ENCODE data around the gene GABARAP.
A peak's percentile ranks its signal among the peaks of the same experiment; 100 is the strongest.
"Not testable (repeated sequence)": the region's sequence is repeated elsewhere in the genome, so short reads cannot be mapped to it uniquely, and the experiment has no call there.

Gene GABARAP

DNA sequence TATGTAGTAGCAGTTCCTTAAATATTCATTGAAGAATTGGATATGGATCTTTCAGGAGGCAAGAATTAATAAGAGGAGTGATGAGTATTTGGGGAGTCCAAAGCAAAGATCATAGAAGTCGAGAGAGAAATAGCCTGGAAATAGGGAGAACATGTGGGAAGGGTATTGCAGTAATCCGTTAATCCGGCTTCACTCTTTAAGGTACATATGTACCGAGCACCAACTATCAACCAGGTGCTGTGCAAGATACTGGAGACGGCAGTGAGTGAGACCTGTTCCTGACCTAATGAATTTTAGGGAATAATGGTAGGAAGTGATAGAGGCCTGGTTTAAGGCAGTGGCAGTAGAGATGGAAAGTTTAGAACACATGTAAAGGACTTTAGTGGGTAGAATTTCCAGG lies 10.8 kb upstream of the GABARAP start:
- Histone ChIP-seq H3K4me1 (peaks cover 16% of the 10 kb centered on the region), H3K4me3 (peak overlapping the region; percentile 99), H3K36me3 (replicated peaks) (peaks cover 35% of the 10 kb centered on the region), H3K9me3 (no peaks in the 10 kb centered on the region), H3K27me3 (ENCODE audit: low read depth) (no peaks in the 10 kb centered on the region)
- DNase-seq (ENCODE audit: low spot score in 2 of 2): no peak
- in situ Hi-C loops (cut with MboI; ENCODE audit: low sequenced_read_pairs): no loop called here

GRCh38 chr17:7252176-7253043 lies 10.2 kb upstream of the GABARAP start, which contains the start of gene ELP5:
ELP5 (plus strand) TSS chr17:7252215; CDS start chr17:7252551, 336 bp downstream.
- Histone ChIP-seq H3K4me3 (peak within 1 kb of the TSS; percentile 99), H3K36me3 (replicated peaks) (peaks cover 28% of the 10 kb centered on the region), H3K27me3 (ENCODE audit: low read depth) (no peaks in the 10 kb centered on the region), H3K4me1 (peaks cover 16% of the 10 kb centered on the region), H3K9me3 (no peaks in the 10 kb centered on the region)
- in situ Hi-C loops (cut with MboI; ENCODE audit: low sequenced_read_pairs): no loop called here
- DNase-seq (ENCODE audit: low spot score in 2 of 2): peak; percentile 89 to 96

DNA sequence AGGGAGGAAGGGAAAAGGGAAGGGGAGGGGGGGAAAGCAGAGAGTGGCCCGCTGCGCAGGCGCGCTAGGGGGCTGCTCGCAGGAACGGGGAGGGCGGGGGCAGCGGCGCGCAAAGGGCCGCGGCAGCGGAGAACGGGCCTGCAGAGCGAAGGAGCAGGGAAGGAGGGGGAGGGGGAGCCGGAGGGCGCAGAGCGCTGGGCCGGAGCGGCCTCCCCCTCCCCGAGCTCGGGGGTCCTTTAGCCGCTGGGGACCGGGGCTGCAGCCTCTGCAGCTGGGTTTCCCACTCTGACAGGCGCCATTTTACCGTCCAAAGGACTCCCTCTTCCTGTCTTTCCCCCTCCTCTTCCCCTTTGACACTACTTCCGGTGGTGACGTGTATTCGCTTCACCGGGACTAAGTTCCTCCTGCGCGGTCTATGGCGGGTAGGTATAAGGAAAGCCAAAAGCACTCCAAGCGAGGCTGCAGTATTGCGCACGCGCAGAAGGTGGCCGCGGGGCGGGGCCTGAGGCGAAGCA lies 9.5 kb upstream of the GABARAP start, which contains the start of gene CTDNEP1:
Gene CTDNEP1, minus strand, starts transcription at position 74 of the 515 bp plus-strand sequence. CDS start 438 bp downstream, outside the sequence.
- peaks cover 27% of the 10 kb centered on the region for H3K36me3 ChIP-seq (replicated peaks)

GRCh38 chr17:7250695-7251627 lies 8.7 kb upstream of the GABARAP start:
- peaks cover 27% of the 10 kb centered on the region for H3K36me3 ChIP-seq (replicated peaks)
- in situ Hi-C loops (cut with MboI; ENCODE audit: low sequenced_read_pairs): no loop called here
- peak overlapping the region; percentile 99 for H3K4me3 ChIP-seq
- no peaks in the 10 kb centered on the region for H3K27me3 ChIP-seq (ENCODE audit: low read depth)
- H3K9me3 ChIP-seq: no peaks in the 10 kb centered on the region
- no peak for DNase-seq (ENCODE audit: low spot score in 2 of 2)
- H3K4me1 ChIP-seq: peaks cover 16% of the 10 kb centered on the region

More for the DNA sequence above, 9.5 kb upstream of the GABARAP start, which contains the start of gene CTDNEP1:
- DNase-seq (ENCODE audit: low spot score in 2 of 2): peak; percentile 97 to 99
- no peaks in the 10 kb centered on the region for H3K9me3 ChIP-seq
- peaks cover 16% of the 10 kb centered on the region for H3K4me1 ChIP-seq
- in situ Hi-C loops (cut with MboI; ENCODE audit: low sequenced_read_pairs): no loop called here
- H3K4me3 ChIP-seq: peak within 1 kb of the TSS; percentile 99
- no peaks in the 10 kb centered on the region for H3K27me3 ChIP-seq (ENCODE audit: low read depth)

DNA sequence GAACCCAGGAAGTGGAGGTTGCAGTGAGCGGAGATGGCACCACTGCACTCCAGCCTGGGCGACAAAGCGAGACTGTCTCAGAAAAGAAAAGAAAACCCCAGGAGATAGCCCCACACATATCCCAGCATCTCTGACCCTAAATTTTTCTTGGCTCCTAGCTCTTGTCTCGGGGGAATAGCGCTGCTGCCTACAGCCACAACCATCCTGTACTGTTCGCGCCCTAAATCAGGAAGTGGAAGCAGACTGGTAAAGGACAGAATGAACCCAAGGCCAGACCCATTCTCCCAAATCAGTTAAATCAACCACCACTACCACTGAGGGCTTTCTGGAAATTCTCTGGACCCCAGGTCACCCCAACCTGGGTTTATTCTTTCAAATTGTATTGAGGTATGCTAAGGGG lies 7.6 kb upstream of the GABARAP start:
- Histone ChIP-seq H3K4me1 (peaks cover 16% of the 10 kb centered on the region), H3K36me3 (replicated peaks) (peaks cover 34% of the 10 kb centered on the region), H3K9me3 (no peaks in the 10 kb centered on the region), H3K27me3 (ENCODE audit: low read depth) (no peaks in the 10 kb centered on the region), H3K4me3 (peak overlapping the region; percentile 99)
- in situ Hi-C loops (cut with MboI; ENCODE audit: low sequenced_read_pairs): loop anchor here (10.0 to 25.0 kb wide), 2 partner anchors 235 to 912 kb away; partner anchors contain the start of genes PER1, POLR2A, SLC35G6 and VAMP2
- no peak for DNase-seq (ENCODE audit: low spot score in 2 of 2)

- Histone ChIP-seq H3K4me3 (no peak overlapping the region; the same call in 1 of the 2 replicates), H3K36me3 (replicated peaks) (peaks cover 35% of the 10 kb centered on the region), H3K4me1 (peaks cover 16% of the 10 kb centered on the region), H3K27me3 (ENCODE audit: low read depth) (no peaks in the 10 kb centered on the region), H3K9me3 (no peaks in the 10 kb centered on the region)
- no peak for DNase-seq (ENCODE audit: low spot score in 2 of 2)
- in situ Hi-C loops (cut with MboI; ENCODE audit: low sequenced_read_pairs): loop anchor here (10.0 to 25.0 kb wide), 2 partner anchors 236 to 913 kb away; partner anchors contain the start of genes PER1, POLR2A, SLC35G6 and VAMP2
Observed at GRCh38 chr17:7249214-7249613, 7.0 kb upstream of the GABARAP start.

GRCh38 chr17:7248796-7249195 lies 6.5 kb upstream of the GABARAP start:
- no peak for DNase-seq (ENCODE audit: low spot score in 2 of 2)
- in situ Hi-C loops (cut with MboI; ENCODE audit: low sequenced_read_pairs): loop anchor here (10.0 to 25.0 kb wide), 2 partner anchors 236 to 914 kb away; partner anchors contain the start of genes PER1, POLR2A, SLC35G6 and VAMP2
- H3K4me1 ChIP-seq: peaks cover 16% of the 10 kb centered on the region
- no peak overlapping the region for H3K4me3 ChIP-seq
- H3K36me3 ChIP-seq (replicated peaks): peaks cover 36% of the 10 kb centered on the region
- no peaks in the 10 kb centered on the region for H3K27me3 ChIP-seq (ENCODE audit: low read depth)
- no peaks in the 10 kb centered on the region for H3K9me3 ChIP-seq

DNA sequence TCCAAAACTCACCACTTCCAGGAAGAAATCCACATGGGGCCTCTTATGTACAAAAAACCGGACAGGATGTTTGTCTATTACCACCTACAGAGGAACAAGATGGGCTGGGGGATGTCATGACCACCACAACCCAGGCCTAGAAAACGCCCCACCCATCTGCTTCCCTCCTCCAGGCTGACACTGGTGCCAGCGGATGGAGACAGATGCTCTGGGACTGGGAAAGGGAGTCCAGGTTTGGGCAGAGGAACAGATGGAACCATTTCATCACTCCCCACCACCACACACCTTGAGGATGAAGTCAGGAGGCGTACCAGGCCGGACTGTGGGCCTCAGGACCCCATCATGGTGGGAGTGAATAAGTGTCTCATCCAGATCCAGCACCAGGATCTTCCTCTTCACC lies 4.5 kb upstream of the GABARAP start:
- Histone ChIP-seq H3K27me3 (ENCODE audit: low read depth) (no peaks in the 10 kb centered on the region), H3K36me3 (replicated peaks) (peaks cover 39% of the 10 kb centered on the region), H3K4me3 (no peak overlapping the region), H3K4me1 (peaks cover 12% of the 10 kb centered on the region), H3K9me3 (no peaks in the 10 kb centered on the region)
- in situ Hi-C loops (cut with MboI; ENCODE audit: low sequenced_read_pairs): loop anchor here (10.0 to 25.0 kb wide), 2 partner anchors 238 to 916 kb away; partner anchors contain the start of genes PER1, POLR2A, SLC35G6 and VAMP2
- no peak for DNase-seq (ENCODE audit: low spot score in 2 of 2)

DNA sequence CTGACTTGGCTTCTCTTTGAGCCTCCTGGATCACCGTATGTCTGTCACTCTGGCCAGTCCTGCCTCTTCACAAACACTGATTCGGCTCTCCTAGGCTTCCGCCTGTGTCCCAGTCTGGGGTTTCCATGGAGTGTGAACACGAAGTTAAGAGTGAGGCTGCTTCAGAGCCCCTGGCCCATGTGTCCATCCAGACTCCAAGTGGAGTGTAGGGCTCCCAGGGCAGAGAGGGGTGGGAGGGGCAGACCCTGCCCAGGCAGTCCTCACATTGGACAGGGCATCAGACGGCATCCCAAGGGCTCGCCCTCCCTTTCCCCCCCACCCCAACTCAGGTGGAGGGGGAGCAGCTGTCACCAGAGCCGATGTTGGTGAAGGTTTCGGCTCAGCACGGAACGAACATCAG lies 1.6 kb upstream of the GABARAP start:
- in situ Hi-C loops (cut with MboI; ENCODE audit: low sequenced_read_pairs): loop anchor here (10.0 to 25.0 kb wide), 2 partner anchors 241 to 918 kb away; partner anchors contain the start of genes PER1, POLR2A, SLC35G6 and VAMP2
- not testable (repeated sequence) for DNase-seq (ENCODE audit: low spot score in 2 of 2); H3K9me3 ChIP-seq; H3K4me3 ChIP-seq; H3K27me3 ChIP-seq (ENCODE audit: low read depth)
- Histone ChIP-seq H3K36me3 (replicated peaks) (peaks cover 59% of the 10 kb centered on the region), H3K4me1 (peaks cover 14% of the 10 kb centered on the region)

- DNase-seq (ENCODE audit: low spot score in 2 of 2): no peak
- in situ Hi-C loops (cut with MboI; ENCODE audit: low sequenced_read_pairs): loop anchor here (10.0 to 25.0 kb wide), 2 partner anchors 241 to 919 kb away; partner anchors contain the start of genes PER1, POLR2A, SLC35G6 and VAMP2
- H3K4me1 ChIP-seq: peaks cover 14% of the 10 kb centered on the region
- no peaks in the 10 kb centered on the region; the same call in 1 of the 2 replicates for H3K9me3 ChIP-seq
- H3K27me3 ChIP-seq (ENCODE audit: low read depth): no peaks in the 10 kb centered on the region
- peaks cover 56% of the 10 kb centered on the region for H3K36me3 ChIP-seq (replicated peaks)
- peak overlapping the region; percentile 71 for H3K4me3 ChIP-seq
Observed at GRCh38 chr17:7243453-7243729, 1.1 kb upstream of the GABARAP start.

GRCh38 chr17:7242717-7243452 lies 636 bp upstream of the GABARAP start:
- in situ Hi-C loops (cut with MboI; ENCODE audit: low sequenced_read_pairs): loop anchor here (10.0 to 25.0 kb wide), 2 partner anchors 242 to 919 kb away; partner anchors contain the start of genes PER1, POLR2A, SLC35G6 and VAMP2
- peak; percentile 83 to 97 for DNase-seq (ENCODE audit: low spot score in 2 of 2)
- Histone ChIP-seq H3K4me3 (peak overlapping the region; percentile 71), H3K27me3 (ENCODE audit: low read depth) (no peaks in the 10 kb centered on the region), H3K36me3 (replicated peaks) (peaks cover 56% of the 10 kb centered on the region), H3K4me1 (peaks cover 14% of the 10 kb centered on the region), H3K9me3 (no peaks in the 10 kb centered on the region; the same call in 1 of the 2 replicates)

DNA sequence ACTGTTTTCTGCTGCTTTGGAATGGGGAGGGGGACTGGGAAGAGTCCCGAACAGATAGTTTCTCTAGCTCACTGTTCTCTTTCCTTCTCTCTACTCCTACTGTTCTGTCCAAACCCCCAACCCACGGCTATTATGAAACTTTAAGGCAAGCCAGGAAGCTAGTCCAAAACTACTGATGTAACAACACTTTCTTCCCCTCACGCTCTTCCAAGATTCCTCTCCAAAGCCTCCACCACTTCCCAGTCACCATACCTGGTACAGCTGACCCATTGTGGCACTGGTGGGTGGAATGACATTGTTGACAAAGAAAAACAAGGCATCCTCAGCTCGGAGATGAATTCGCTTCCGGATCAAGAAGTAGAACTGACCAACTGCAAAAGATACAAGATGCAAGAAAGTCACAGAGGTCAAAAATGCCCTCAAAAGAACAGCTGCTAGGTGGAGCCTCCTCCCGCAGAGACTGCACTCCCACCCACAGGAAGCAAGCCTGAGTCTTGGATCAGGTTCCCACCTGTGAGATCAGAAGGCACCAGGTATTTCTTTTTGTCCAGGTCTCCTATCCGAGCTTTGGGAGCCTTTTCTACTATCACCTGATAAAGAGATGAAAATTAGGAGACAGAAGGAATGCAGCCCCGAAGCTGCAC lies 1.0 kb downstream of the GABARAP start:
- peaks cover 61% of the 10 kb centered on the region for H3K36me3 ChIP-seq (replicated peaks)
- H3K4me1 ChIP-seq: peaks cover 19% of the 10 kb centered on the region
- DNase-seq (ENCODE audit: low spot score in 2 of 2): no peak
- H3K27me3 ChIP-seq (ENCODE audit: low read depth): no peaks in the 10 kb centered on the region
- no peaks in the 10 kb centered on the region; the same call in 1 of the 2 replicates for H3K9me3 ChIP-seq
- H3K4me3 ChIP-seq: peak overlapping the region; percentile 71
- in situ Hi-C loops (cut with MboI; ENCODE audit: low sequenced_read_pairs): loop anchor here (10.0 to 25.0 kb wide), 2 partner anchors 244 to 921 kb away; partner anchors contain the start of genes PER1, POLR2A, SLC35G6 and VAMP2
